ENCODE results near the gene NELFCD.

The NELFCD gene

GRCh38 chr20:59002874-59003399 lies 21.9 kb downstream of the NELFCD start:
- H3K36me3 ChIP-seq: peaks cover 11 to 49% (median 36%) of the 10 kb centered on the region in 3 donors

GRCh38 chr20:59003836-59004492 lies 22.9 kb downstream of the NELFCD start:
- Histone ChIP-seq H3K4me3 (peak overlapping the region in 1 of 2 donors; percentile 90), H3K36me3 (peaks cover 11 to 38% (median 27%) of the 10 kb centered on the region in 3 donors), H3K27ac (peak overlapping the region; percentile 86 to 94), H3K9me3 (no peaks in the 10 kb centered on the region), H3K27me3 (no peaks in the 10 kb centered on the region), H3K4me1 (peaks cover 0 to 50% (median 35%) of the 10 kb centered on the region in 4 donors)
- TF ChIP-seq, protein P1, sequence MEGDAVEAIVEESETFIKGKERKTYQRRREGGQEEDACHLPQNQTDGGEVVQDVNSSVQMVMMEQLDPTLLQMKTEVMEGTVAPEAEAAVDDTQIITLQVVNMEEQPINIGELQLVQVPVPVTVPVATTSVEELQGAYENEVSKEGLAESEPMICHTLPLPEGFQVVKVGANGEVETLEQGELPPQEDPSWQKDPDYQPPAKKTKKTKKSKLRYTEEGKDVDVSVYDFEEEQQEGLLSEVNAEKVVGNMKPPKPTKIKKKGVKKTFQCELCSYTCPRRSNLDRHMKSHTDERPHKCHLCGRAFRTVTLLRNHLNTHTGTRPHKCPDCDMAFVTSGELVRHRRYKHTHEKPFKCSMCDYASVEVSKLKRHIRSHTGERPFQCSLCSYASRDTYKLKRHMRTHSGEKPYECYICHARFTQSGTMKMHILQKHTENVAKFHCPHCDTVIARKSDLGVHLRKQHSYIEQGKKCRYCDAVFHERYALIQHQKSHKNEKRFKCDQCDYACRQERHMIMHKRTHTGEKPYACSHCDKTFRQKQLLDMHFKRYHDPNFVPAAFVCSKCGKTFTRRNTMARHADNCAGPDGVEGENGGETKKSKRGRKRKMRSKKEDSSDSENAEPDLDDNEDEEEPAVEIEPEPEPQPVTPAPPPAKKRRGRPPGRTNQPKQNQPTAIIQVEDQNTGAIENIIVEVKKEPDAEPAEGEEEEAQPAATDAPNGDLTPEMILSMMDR (IDR thresholded peaks at IDR 0.05): no peak
- DNase-seq: peak in 1 of 2 donors; percentile 57
- intact Hi-C loops (cut with DNase I; ENCODE audit: low total_unique reads): no loop called here

More at GRCh38 chr20:59002874-59003399, 21.9 kb downstream of the NELFCD start:
- no peaks in the 10 kb centered on the region for H3K27me3 ChIP-seq
- peaks cover 0 to 49% (median 35%) of the 10 kb centered on the region in 4 donors for H3K4me1 ChIP-seq
- no peak overlapping the region for H3K4me3 ChIP-seq
- TF ChIP-seq, protein P1 (IDR thresholded peaks at IDR 0.05): no peak
- peak in 1 of 2 donors; percentile 60 for DNase-seq
- H3K27ac ChIP-seq: no peak overlapping the region
- H3K9me3 ChIP-seq: no peaks in the 10 kb centered on the region
- intact Hi-C loops (cut with DNase I; ENCODE audit: low total_unique reads): no loop called here

DNA sequence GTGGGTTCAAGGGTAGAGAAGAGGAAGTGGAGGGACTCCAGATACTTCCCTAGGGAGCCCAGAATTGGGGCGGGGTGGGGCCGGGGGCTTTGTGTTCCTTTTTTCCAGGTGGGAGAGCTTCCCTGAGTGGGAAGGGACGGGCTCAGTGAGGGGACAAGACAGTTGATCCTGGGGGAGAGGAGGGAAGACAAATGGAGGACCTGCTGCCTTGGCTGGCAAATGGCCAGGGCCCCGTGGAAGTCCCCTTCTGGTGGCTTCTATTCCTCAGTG lies 23.4 kb downstream of the NELFCD start:
- H3K4me3 ChIP-seq: peak overlapping the region in 1 of 2 donors; percentile 90
- intact Hi-C loops (cut with DNase I; ENCODE audit: low total_unique reads): no loop called here
- peaks cover 0 to 50% (median 35%) of the 10 kb centered on the region in 4 donors for H3K4me1 ChIP-seq
- peaks cover 11 to 34% (median 22%) of the 10 kb centered on the region in 3 donors for H3K36me3 ChIP-seq
- peak in 1 of 2 donors; percentile 69 for DNase-seq
- no peaks in the 10 kb centered on the region for H3K27me3 ChIP-seq
- TF ChIP-seq, protein P1 (IDR thresholded peaks at IDR 0.05): no peak
- H3K27ac ChIP-seq: peak overlapping the region; percentile 86 to 94
- no peaks in the 10 kb centered on the region for H3K9me3 ChIP-seq

GRCh38 chr20:59004763-59005522 lies 23.9 kb downstream of the NELFCD start:
- intact Hi-C loops (cut with DNase I; ENCODE audit: low total_unique reads): no loop called here
- Histone ChIP-seq H3K36me3 (peaks cover 11 to 29% (median 20%) of the 10 kb centered on the region in 3 donors), H3K27me3 (no peaks in the 10 kb centered on the region), H3K4me1 (peaks cover 0 to 55% (median 35%) of the 10 kb centered on the region in 4 donors), H3K9me3 (no peaks in the 10 kb centered on the region), H3K4me3 (peak overlapping the region; percentile 80 to 90), H3K27ac (peak overlapping the region; percentile 86 to 94)
- DNase-seq: peak; percentile 67 to 80
- TF ChIP-seq, protein P1 (IDR thresholded peaks at IDR 0.05): no peak

- Histone ChIP-seq H3K27me3 (no peaks in the 10 kb centered on the region), H3K9me3 (no peaks in the 10 kb centered on the region), H3K27ac (peak overlapping the region; percentile 86 to 94), H3K4me1 (peaks cover 0 to 62% (median 39%) of the 10 kb centered on the region in 4 donors), H3K36me3 (peaks cover 9 to 22% (median 14%) of the 10 kb centered on the region in 3 donors), H3K4me3 (peak overlapping the region; percentile 80 to 90)
- intact Hi-C loops (cut with DNase I; ENCODE audit: low total_unique reads): no loop called here
- TF ChIP-seq, protein P1 (IDR thresholded peaks at IDR 0.05): no peak
- peak in 1 of 2 donors; percentile 55 for DNase-seq
These were observed 24.6 kb downstream of the NELFCD start for GRCh38 chr20:59005523-59006166.

Measured in tibial artery (tissue), 4 donors.